SU-DHL-6 (cell line): ENCODE data around the gene GTF2A1.

Source experiments
- H2AFZ ChIP-seq: fragments of 200-600 bp; sonication (generic); 2 replicates; pipeline ENCODE4 v1.6.1; 2014; ENCODE audit warnings: low read depth, mild to moderate bottlenecking, moderate library complexity, mixed read lengths, antibody characterized with exemption, low read length; ENCODE audit not compliant: severe bottlenecking
- H3F3A ChIP-seq: fragments of 200-600 bp; shearing (Covaris generic); 2 replicates; pipeline ENCODE4 v1.6.0; 2016; ENCODE audit warnings: antibody characterized with exemption, mild to moderate bottlenecking; ENCODE audit not compliant: insufficient read depth
- H3K27ac ChIP-seq: fragments of 200-600 bp; sonication (generic); 2 replicates; pipeline ENCODE4 v1.5.1; 2016; ENCODE audit warnings: low read depth, mild to moderate bottlenecking, low read length, moderate library complexity, mixed read lengths
- H3K27me3 ChIP-seq: fragments of 200-600 bp; sonication (generic), shearing (Covaris generic); 2 replicates; pipeline ENCODE4 v1.6.0; 2014; ENCODE audit warnings: mild to moderate bottlenecking, low read length
- H3K36me3 ChIP-seq: fragments of 200-600 bp; sonication (generic); 2 replicates; pipeline ENCODE4 v1.6.1; 2014; ENCODE audit warnings: mild to moderate bottlenecking, low read length, mixed read lengths
- H3K4me2 ChIP-seq: fragments of 300-600, 200-600 bp; shearing (Covaris generic), sonication (generic); 2 replicates; pipeline ENCODE4 v1.6.0; 2014; ENCODE audit warnings: low read length, low read depth, mild to moderate bottlenecking; ENCODE audit not compliant: poor library complexity, severe bottlenecking
- H3K4me3 ChIP-seq: fragments of 200-600 bp; sonication (generic); 2 replicates; pipeline ENCODE4 v1.5.1; 2014; ENCODE audit warnings: antibody characterized with exemption, low read length, mild to moderate bottlenecking, mixed read lengths; ENCODE audit not compliant: insufficient read depth, poor library complexity, severe bottlenecking
- H3K79me2 ChIP-seq: fragments of 200-600 bp; sonication (generic); 2 replicates; pipeline ENCODE4 v1.6.1; 2014; ENCODE audit warnings: mild to moderate bottlenecking, low read length, moderate library complexity; ENCODE audit not compliant: insufficient read depth
- H3K9ac ChIP-seq: fragments of 200-600 bp; sonication (generic); 2 replicates; pipeline ENCODE4 v1.7.0; 2014; ENCODE audit warnings: mild to moderate bottlenecking, low read length
- H3K9me2 ChIP-seq: fragments of 200-600 bp; sonication (generic); replicated peaks from 2 replicates; pipeline ENCODE4 v1.6.1; 2014; ENCODE audit warnings: low read length; ENCODE audit not compliant: insufficient read depth
- H3K9me3 ChIP-seq: fragments of 200-600 bp; sonication (generic); 2 replicates; pipeline ENCODE4 v1.6.1; 2014; ENCODE audit warnings: low read length, mixed read lengths; ENCODE audit not compliant: insufficient read depth
- H4K20me1 ChIP-seq: fragments of 200-600 bp; sonication (generic); 2 replicates; pipeline ENCODE4 v1.6.1; 2014; ENCODE audit warnings: low read depth, mild to moderate bottlenecking, antibody characterized with exemption, low read length, moderate library complexity, mixed read lengths
- EZH2phosphoT487 ChIP-seq: fragments of 200-600 bp; sonication (generic), shearing (Covaris generic); conservative IDR thresholded peaks from 2 replicates; pipeline ENCODE4 v1.6.1; 2018; ENCODE audit warnings: mild to moderate bottlenecking, antibody characterized with exemption, low read length, moderate library complexity, mixed read lengths
- TF ChIP-seq, protein P1 (sequence below): fragments of 200-600 bp; sonication (generic); IDR thresholded peaks from one replicate; pipeline ENCODE4 v1.5.1; 2017; ENCODE audit warnings: antibody characterized with exemption, mild to moderate bottlenecking, low read length, moderate library complexity; ENCODE audit not compliant: insufficient read depth, poor library complexity, severe bottlenecking

The GTF2A1 gene

DNA sequence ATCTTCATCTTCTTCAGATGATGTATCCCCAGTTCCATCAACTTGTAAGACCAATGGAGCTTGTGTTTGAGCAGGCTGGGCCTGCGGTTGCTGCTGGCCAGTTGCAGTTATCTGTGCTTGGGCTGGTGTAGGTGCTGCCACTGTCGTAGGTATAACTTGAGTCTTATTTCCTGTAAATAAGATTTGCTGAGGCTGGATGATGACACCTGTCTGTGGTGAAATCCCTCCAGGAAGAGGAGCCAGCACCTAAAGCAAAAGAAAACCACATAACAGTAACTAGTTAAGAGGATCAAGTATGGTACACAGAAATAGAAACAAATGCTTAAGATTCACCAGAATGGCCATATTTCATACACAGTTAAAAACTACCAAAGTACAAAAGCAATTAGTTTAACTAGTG, 28.2 kb downstream of the GTF2A1 start:
- Histone ChIP-seq H2AFZ (no peak overlapping the region), H3K9me2 (no peaks in the 10 kb centered on the region), H4K20me1 (0 out of 2 replicates have a peak, but pooled peaks cover 8% of the 10 kb centered on the region), H3K36me3 (peaks cover 66% of the 10 kb centered on the region), H3K4me3 (no peak overlapping the region), H3K4me2 (no peak overlapping the region), H3F3A (peaks cover 7% of the 10 kb centered on the region; the same call in 1 of the 2 replicates), H3K27me3 (no peaks in the 10 kb centered on the region), H3K9ac (no peak overlapping the region), H3K9me3 (no peaks in the 10 kb centered on the region), H3K27ac (no peak overlapping the region), H3K79me2 (peaks cover 36% of the 10 kb centered on the region)
- TF ChIP-seq EZH2phosphoT487 = no peak
- TF ChIP-seq, protein P1, sequence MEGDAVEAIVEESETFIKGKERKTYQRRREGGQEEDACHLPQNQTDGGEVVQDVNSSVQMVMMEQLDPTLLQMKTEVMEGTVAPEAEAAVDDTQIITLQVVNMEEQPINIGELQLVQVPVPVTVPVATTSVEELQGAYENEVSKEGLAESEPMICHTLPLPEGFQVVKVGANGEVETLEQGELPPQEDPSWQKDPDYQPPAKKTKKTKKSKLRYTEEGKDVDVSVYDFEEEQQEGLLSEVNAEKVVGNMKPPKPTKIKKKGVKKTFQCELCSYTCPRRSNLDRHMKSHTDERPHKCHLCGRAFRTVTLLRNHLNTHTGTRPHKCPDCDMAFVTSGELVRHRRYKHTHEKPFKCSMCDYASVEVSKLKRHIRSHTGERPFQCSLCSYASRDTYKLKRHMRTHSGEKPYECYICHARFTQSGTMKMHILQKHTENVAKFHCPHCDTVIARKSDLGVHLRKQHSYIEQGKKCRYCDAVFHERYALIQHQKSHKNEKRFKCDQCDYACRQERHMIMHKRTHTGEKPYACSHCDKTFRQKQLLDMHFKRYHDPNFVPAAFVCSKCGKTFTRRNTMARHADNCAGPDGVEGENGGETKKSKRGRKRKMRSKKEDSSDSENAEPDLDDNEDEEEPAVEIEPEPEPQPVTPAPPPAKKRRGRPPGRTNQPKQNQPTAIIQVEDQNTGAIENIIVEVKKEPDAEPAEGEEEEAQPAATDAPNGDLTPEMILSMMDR = no peak

DNA sequence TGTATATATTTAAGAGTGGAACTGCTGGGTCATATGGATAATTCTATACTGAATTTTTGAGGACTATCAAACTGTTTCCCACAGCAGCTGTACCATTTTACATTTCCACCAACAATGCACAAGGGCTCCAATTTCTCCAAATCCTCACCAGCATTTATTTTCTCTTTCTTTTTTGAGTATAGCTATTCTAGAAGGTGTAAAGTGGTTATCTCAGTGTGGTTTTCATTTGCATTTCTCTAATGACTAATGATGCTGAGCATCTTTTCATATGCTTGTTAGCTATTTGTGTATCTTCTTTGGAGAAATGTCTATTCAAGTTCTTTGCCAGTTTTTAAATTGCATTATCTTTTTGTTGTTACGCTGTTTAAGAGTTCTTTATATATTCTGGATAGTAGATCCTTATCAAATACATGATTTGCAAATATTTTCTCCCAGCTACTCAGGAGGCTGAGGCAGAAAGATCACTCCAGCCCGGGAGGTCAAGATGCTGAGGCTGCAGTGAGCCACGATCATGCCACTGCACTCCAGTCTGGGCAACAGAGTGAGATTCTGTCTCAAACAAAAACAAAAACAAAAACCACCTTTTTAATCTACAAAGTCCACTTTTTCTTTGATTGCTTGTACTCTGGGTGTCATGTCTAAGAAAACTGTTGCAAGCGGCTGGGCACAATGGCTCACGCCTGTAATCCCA, 32.8 kb downstream of the GTF2A1 start:
- peaks cover 63% of the 10 kb centered on the region for H3K36me3 ChIP-seq
- TF ChIP-seq EZH2phosphoT487 = no peak
- TF ChIP-seq, protein P1 = no peak
- peaks cover 39% of the 10 kb centered on the region for H3K79me2 ChIP-seq
- H3K4me2 ChIP-seq = no peak overlapping the region
- H3K9me2 ChIP-seq = no peaks in the 10 kb centered on the region
- H3K9ac ChIP-seq = no peak overlapping the region
- H4K20me1 ChIP-seq = 0 out of 2 replicates have a peak, but pooled peaks cover 8% of the 10 kb centered on the region
- H3F3A ChIP-seq = peaks cover 7% of the 10 kb centered on the region; the same call in 1 of the 2 replicates
- no peak overlapping the region for H3K4me3 ChIP-seq
- no peak overlapping the region for H2AFZ ChIP-seq
- H3K9me3 ChIP-seq = no peaks in the 10 kb centered on the region
- H3K27me3 ChIP-seq = no peaks in the 10 kb centered on the region
- no peak overlapping the region for H3K27ac ChIP-seq

DNA sequence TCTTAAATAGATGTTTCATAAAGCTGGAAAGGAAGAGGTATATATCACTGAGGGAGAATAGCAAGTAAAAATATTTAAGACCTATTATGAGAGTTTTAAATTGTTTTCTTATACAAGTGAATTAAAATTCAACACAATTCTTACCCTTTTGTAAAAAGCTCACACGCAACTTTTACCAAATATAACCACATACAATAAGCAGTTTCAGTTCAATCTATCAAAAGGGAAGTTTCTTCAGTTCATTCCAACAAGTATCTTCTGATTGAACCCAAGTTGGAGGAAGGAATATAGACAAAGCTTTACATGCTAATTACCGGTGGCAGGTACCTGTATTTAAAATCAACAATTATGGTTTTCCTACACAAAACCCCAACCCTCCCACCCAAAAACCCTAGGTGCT, 41.1 kb downstream of the GTF2A1 start:
- no peaks in the 10 kb centered on the region for H3K9me3 ChIP-seq
- peaks cover 6% of the 10 kb centered on the region; the same call in 1 of the 2 replicates for H3F3A ChIP-seq
- no peaks in the 10 kb centered on the region for H3K9me2 ChIP-seq
- no peak overlapping the region for H3K27ac ChIP-seq
- H3K4me3 ChIP-seq = no peak overlapping the region
- TF ChIP-seq, protein P1 = no peak
- TF ChIP-seq EZH2phosphoT487 = no peak
- no peaks in the 10 kb centered on the region for H3K79me2 ChIP-seq
- H3K36me3 ChIP-seq = peaks cover 34% of the 10 kb centered on the region
- no peaks in the 10 kb centered on the region for H4K20me1 ChIP-seq
- no peak overlapping the region for H3K9ac ChIP-seq
- no peaks in the 10 kb centered on the region for H3K27me3 ChIP-seq
- no peak overlapping the region for H3K4me2 ChIP-seq
- H2AFZ ChIP-seq = no peak overlapping the region
